Islet of Langerhans (tissue), 1 donor: Measurements from ENCODE around the gene CA11.

Source experiments
- FAIRE-seq: peaks from one replicate; lab custom pipeline; 2011; peaks lifted over from hg19 to GRCh38; lab: Jason Lieb, UNC

CA11 gene

DNA sequence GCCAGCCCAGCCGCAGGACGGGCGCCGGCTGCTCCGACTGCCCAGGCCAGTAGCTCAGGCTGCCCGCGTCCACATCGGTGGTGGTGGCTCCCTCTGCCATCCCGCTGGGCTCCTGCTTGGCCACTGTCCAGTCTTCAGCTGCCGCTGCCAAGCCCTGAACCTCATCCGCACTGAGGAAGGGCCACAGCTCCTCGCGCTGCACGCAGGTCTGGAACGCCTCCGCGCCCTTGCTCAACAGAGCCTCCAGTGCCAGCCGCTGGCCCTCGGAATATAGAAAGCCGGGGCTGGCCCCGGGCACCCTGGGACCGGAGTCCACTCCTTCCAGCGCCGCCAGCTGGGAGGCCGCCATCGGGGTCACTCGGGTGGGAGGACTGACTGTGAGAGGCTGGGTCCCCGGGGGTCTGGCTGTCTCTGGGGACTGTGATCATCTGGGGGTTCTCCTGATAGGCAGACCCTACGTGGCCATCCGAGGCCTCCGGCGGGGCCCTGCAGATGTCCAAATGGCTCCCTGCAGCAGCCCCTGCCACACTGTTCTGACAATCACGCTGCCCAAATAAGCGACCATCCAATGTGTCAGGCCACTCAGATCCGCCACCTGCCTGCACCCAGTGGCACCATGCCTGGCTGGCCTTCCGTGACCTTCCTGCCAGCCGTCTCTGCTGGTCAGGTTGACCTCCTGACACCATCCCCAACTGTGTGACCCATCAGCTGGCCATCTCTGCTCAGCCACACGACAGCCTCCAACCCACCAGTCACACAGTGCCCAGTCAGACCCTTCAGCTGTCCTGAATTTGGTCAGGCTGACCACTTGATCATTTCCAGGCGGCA, 32.7 kb downstream of the CA11 start:
- FAIRE-seq = no peak

DNA sequence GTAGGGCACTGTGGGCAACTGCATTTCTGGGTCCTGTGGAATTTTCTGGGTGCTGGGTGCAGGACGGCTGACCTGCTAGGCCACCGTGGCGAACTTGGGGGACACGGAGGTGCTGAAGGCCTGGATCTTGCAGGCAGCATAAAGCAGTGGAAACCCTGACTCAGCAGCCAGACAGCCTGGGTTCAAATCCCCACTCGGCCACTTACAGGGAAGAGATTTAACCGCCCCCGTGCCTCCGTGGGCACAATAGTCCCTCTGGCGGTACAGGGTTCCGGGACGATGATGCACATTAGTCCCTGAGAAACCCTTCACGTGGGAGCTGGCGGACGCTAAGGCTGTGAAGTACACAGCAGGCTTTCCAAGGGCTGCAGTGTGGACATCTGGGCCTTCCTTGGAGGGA, 34.1 kb downstream of the CA11 start:
- FAIRE-seq = no peak

DNA sequence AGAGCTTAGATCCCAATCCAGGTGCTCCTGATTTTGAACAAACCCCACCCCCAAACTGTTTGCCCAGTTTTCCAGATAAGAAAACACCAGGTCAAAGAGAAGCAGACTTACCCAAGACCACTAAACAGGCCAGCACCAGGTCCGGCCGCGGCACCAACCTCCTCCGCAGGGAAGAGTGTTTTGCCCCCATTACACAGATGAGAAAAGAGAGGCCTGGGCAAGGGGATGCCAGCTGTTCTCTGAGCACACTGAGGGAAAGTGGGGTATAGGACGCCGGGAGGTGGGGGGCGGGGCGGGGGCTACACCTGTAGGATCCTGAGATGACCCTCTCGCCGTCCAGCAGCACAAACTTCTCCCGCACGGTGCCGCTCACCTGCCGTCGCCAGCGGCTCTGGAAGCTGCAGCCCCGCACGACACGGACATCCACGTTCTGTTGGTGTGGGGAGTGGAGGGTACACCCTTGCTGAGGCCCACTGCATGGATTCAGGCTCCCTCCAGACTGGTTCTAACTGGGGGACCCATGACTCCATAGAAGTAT, 36.3 kb downstream of the CA11 start:
- no peak for FAIRE-seq

DNA sequence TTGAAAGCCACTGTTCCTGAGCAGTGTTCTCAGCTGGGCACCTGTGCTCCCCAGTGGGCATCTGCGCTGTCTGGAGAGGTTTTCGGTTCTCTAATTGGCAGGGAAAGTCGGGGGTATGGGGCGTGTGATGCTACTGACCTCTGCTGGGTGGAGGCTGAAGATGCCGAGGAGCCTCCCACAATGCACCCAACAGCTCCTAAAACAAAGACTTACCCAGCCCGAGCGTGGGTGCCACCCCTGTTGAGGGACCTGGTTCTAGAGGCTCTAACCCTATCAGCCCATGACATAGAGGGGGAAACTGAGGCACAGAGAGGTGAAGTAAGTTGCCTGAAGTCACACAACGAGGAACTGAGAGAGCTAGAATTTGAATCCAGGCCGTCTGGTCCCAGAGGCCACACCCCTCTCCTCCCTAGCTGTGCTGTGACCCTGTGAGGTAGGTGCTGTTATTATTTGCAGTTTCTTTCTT, 37.2 kb downstream of the CA11 start:
- FAIRE-seq = no peak

DNA sequence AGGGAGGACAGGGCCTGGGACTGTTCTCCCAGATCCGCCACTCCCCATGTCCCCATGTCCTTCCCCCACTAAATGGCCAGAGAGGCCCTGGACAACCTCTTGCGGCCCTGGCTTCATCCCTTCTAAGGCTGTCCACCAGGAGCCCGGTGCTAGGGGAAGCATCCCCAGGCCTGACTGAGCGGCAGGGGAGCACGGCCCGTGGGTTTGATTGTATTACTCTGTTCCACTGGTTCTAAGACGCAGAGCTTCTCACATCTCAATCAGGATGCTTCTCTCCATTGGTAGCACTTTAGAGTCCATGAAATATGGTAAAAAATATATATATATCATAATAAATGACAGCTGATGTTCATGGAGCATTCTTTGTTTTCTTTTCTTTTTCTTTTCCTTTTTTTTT, 38.6 kb downstream of the CA11 start:
- FAIRE-seq = no peak

DNA sequence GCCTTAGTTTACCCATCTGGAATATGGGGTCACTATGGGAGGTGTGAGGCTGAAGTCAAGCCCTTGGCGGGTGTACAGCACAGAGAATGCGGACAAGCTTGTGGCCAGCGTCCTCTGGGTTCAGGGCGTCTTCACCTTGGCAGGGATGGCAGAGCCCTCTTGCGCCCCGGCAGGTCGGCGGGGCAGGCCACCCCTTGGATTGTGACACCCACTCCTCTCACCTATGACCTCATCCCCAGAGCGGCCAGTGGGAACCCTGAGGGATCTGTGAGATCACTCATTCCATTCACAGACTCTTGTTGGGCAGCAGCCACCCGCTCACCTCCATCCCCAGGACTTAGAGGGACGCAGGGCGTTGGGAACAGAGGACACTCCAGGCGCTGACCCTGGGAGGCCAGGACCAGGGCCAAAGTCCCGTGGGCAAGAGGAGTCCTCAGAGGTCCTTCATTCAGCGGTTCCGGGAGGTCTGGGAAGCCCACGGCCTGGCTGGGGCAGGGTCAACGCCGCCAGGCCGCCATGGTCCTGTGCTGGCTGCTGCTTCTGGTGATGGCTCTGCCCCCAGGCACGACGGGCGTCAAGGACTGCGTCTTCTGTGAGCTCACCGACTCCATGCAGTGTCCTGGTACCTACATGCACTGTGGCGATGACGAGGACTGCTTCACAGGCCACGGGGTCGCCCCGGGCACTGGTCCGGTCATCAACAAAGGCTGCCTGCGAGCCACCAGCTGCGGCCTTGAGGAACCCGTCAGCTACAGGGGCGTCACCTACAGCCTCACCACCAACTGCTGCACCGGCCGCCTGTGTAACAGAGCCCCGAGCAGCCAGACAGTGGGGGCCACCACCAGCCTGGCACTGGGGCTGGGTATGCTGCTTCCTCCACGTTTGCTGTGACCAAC, 39.3 kb downstream of the CA11 start, which contains the start of gene SPACA4:
Gene SPACA4 (plus strand): TSS at position 280 of the 896 bp plus-strand sequence. CDS start 237 bp downstream, at position 517.
- FAIRE-seq = no peak

DNA sequence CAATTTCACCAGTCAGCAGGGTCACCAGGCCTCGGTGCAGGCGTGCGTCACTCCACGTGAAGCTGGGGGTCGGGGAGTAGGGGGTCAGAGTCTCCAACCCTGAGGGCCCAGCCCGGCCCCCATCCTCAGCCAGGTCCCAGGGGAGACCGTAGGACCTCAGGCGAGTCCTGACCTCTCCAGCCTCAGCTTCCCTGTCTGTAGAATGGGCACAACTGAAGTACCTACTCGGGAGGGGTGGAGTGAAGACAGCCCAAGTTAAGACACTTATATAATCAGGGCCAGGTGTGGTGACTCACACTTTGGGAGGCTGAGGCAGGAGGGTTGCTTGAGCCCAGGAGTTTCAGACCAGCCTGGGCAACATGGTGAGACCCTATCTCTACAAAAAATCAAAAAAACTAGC, 42.1 kb downstream of the CA11 start:
- no peak for FAIRE-seq

DNA sequence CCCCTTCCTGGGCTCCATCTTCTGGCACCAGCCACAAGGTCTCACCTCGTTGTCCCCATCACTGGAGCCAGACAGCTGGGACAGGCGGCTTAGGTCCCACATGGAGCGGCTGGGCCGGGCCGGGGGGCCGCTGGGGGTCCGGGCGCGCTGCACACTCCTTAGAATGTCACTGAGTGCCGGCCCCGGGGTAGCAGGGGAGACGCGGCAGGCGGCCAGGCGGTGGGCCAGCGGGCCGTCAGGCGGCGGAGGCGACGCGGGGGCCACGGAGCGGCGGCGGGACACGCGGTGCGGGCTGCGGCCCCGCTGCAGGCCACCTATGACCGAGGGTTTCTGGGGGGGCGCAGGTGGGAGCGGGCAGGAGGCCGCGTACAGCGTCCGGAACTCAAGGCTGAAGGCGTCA, 42.5 kb downstream of the CA11 start:
- FAIRE-seq = no peak

DNA sequence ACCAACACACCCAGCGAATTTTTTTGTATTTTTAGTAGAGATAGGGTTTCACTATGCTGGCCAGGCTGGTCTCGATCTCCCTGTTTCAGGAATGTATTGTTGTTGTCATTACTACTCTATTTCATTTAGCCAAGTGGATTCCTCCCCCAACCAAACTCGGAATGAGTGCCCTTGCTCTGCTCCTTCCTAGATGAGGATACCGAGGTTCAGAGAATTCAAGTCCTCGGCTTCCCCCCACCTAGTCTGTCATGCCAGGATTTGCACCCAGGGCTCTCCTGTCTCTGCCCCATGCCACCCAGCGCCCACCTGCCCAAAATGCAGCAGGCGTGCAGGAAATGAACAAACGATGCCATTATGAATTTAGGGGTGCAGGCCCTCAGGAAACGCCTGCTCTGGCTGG, 43.0 kb downstream of the CA11 start:
- no peak for FAIRE-seq

DNA sequence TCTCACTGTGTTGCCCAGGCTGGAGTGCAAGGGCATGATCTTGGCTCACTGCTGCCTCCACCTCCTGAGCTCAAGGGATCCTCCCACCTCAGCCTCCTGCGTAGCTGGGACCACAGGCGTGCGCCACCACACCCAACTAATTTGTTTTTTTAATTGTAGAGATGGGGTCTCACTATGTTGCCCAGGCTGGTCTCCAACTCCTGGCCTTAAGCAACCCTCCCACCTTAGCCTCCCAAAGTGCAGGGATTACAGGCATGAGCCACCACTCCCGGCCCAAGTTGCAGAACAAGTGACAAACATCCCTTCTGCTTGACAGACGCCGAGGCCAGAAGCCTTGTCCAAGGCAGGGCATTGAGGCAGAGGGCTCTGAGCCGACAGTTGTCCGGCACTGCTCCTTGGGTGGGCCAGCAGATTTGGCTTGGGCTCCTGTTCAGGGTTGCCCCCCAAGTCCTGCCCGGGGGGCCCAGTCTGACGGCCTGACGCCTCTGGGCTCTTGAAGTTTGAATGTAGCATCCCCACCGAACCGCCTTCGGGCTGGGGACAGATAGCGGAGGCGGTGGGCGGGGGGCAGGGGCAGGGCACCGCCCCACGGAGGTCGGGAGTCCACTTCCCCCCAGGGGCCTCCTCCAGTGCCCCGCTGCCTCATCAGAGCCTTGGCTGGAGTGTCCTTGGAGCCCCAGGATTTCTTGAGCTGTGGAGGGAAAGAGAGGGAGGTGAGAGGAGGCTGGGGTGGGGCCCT, 45.1 kb downstream of the CA11 start:
- no peak for FAIRE-seq

DNA sequence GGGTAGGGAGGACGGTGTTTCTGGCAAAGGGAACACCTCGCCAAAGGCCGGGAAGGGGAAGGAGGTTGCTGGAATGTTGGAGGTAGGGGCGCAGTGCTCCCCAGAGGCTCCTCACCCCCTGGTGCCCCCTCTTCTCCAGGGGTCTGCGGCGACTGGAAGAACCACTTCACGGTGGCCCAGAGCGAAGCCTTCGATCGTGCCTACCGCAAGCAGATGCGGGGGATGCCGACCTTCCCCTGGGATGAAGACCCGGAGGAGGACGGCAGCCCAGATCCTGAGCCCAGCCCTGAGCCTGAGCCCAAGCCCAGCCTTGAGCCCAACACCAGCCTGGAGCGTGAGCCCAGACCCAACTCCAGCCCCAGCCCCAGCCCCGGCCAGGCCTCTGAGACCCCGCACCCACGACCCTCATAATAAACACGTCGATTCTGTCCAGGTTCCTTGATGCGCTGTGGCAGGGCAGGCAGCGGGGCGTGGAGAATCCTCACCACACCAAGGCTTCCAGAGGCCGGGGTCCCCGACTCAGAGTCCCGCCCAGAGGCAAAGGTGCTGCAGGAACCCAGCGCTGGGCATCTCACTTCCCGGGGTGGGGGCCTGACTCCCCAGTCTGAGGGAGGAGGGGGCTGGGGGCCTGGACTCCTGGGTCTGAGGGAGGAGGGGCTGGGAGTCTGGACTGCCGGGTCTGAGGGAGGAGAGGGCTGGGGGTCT, 46.8 kb downstream of the CA11 start:
- no peak for FAIRE-seq

DNA sequence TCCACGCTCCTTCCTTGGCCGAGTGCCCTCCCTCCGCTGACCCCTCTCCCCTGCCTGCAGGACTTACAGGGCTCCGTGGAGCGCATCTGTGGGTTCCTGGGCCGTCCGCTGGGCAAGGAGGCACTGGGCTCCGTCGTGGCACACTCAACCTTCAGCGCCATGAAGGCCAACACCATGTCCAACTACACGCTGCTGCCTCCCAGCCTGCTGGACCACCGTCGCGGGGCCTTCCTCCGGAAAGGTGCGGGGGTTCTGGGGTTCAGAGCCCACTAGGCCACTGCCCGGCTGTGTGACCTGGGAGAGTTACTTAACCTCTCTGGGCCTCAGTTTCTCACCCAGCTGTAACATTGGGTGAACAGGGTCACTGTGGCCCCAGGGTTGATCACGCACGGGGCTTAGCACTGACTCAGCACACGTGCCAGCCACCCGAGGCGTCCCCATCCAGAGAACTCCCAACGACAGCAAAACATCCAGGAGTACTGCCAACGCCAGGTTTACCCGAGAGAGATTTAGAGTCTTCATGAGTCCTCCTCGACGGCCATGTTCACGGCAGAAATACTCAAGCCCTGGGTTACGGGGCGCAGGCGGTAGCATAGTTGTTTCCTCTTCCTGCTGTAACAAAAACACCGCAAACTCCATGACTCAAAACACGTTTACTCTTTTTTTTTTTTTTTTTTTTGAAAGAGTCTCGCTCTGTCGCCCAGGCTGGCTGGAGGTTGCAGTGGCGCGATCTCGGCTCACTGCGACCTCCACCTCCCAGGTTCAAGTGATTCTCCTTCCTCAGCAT, 49.1 kb downstream of the CA11 start:
- FAIRE-seq = no peak

DNA sequence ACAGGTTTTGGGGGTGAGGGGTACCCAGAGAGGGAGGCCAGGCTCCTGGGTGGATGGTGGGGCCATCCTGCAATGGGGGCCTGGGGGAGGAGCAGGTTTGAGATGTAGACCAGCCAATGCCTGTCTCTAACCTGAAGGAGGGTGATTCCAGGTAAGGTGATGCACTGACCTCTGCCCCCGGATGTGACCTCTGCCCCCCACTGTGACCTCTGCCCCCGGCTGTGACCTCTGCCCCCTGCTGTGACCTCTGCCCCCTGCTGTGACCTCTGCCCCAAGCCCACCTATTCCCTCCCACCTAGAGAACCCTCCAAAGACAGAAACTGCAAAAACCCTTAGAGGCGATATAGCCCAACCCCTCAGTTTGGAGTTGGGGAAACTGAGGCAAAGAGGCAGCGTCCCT, 49.8 kb downstream of the CA11 start:
- FAIRE-seq = no peak

DNA sequence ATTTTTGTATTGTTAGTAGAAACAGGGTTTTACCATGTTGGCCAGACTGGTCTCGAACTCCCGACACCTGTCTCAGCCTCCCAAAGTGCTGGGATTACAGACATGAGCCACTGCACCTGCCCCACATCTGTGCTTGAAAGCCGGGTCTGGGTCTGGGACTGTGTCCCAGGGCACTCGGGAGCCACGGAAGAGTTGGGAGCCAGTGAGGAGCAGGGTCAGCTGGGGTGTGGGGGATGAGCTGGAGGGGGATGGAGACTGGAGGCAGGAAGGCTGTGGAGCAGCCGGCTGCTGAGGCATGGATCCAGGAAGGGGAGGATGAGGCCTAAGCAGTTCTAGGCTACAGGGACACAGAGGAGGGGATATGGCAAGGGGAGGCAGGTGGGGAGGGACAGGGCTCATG, 50.2 kb downstream of the CA11 start:
- no peak for FAIRE-seq

DNA sequence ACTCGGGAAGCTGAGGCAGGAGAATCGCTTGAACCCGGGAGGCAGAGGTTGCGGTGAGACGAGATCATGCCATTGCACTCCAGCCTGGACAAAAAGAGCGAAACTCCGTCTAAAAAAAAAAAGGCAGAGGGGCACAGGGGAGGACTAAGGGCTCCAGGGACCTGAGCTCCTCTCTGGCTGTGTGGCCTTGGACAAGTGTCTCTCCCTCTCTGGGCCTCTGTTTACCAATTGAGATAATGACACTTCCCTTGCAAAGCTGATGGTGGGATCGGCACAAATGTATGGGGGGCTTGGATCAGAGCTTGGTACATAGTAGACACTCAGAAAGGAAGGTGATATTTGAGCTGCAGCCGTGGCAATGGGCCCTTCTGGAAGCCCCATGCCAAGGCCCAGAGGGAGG, 50.8 kb downstream of the CA11 start:
- FAIRE-seq = no peak

DNA sequence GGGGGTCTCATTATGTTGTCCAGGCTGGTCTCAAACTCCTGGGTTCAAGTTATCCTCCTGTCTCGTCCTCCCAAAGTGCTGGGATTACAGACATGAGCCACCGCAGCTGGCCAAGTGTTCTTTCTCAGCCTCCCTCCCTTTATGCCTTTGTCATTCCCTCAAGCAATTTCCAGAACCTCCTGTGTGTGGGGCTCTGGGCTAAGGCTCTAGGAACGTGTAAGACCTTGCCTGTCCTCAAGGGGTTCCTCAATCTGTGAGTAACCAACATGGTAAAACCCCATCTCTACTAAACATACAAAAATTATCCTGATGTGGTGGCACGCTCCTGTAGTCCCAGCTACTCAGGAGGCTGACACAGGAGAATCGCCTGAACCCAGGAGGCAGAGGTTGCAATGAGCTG, 55.0 kb downstream of the CA11 start:
- FAIRE-seq = no peak

DNA sequence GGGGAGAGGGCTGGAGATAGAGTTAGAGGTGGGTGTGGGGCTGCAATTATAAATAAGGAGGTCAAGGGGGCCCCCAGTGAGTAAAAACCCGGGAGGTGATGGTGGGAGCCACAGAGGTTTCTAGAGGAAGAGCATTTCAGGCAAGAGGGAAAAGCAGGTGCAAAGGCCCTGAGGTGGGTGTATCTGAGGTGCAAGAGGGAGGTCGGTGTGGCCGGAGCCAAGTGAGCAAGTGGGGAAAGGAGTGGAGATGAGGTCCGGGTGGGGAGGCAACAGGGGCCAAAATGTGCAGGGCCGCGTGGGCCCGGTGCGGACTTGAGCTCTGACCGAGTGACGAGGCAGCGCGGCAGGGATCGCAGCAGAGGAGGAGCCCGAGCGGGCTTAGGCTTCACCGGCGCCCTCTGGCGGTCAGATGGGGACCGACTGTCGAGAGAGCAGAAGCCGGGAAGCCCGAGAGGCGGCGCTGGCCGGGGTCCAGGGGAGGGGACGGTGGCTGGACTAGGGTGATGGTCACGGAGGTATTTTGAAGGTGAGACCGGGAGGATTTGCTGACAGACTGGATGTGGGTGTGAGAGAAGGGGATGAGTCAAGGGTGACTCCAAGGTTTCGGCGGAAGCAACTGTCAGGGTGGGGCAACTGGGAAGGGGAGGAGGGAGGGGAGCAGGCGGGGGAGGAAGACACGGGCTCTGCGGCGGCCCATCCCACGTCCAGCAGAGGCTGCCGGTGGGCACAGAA, 57.2 kb downstream of the CA11 start:
- FAIRE-seq = no peak
